Mesendoderm (in vitro differentiated cells): Measurements from ENCODE around the gene CPM.

Experiments
- DNase-seq: peaks from one replicate; pipeline ENCODE4 v3.0.0; 2013
- H2AK5ac ChIP-seq: 2 replicates; pipeline ENCODE4 v1.6.1; 2013; ENCODE audit warnings: low read length, inconsistent platforms
- H2BK120ac ChIP-seq: 2 replicates; pipeline ENCODE4 v1.6.1; 2013; ENCODE audit warnings: low read depth, mild to moderate bottlenecking, low read length, moderate library complexity, mixed read lengths
- H2BK15ac ChIP-seq: replicated peaks from 2 replicates; pipeline ENCODE4 v1.6.1; 2013; ENCODE audit warnings: low read depth, mild to moderate bottlenecking, moderate library complexity
- H2BK5ac ChIP-seq: 2 replicates; pipeline ENCODE4 v1.6.1; 2013; ENCODE audit warnings: low read length, inconsistent platforms
- H3K18ac ChIP-seq: 2 replicates; pipeline ENCODE4 v1.6.1; 2013; ENCODE audit warnings: mild to moderate bottlenecking, low read length, mixed read lengths
- H3K23ac ChIP-seq: one replicate; pipeline ENCODE4 v1.6.1; 2013; ENCODE audit warnings: low read length
- H3K27ac ChIP-seq: 2 replicates; pipeline ENCODE4 v1.5.1; 2013; ENCODE audit warnings: low read depth, mild to moderate bottlenecking, inconsistent platforms, low read length, moderate library complexity
- H3K27me3 ChIP-seq: 2 replicates; pipeline ENCODE4 v1.6.1; 2013; ENCODE audit warnings: low read length, control low read depth, mild to moderate bottlenecking, inconsistent platforms; ENCODE audit not compliant: insufficient read depth, poor library complexity
- H3K36me3 ChIP-seq: 2 replicates; pipeline ENCODE4 v1.6.1; 2013; ENCODE audit warnings: low read length, inconsistent platforms; ENCODE audit not compliant: control insufficient read depth, insufficient read depth
- H3K4ac ChIP-seq: one replicate; pipeline ENCODE4 v1.6.1; 2013; ENCODE audit warnings: low read depth, mild to moderate bottlenecking, low read length, moderate library complexity
- H3K4me1 ChIP-seq: 2 replicates; pipeline ENCODE4 v1.6.1; 2013; ENCODE audit warnings: low read depth, low read length, inconsistent platforms; ENCODE audit not compliant: control insufficient read depth
- H3K4me2 ChIP-seq: 2 replicates; pipeline ENCODE4 v1.6.1; 2013; ENCODE audit warnings: low read length
- H3K4me3 ChIP-seq: 2 replicates; pipeline ENCODE4 v1.5.1; 2013; ENCODE audit warnings: mild to moderate bottlenecking, low read length
- H3K56ac ChIP-seq: one replicate; pipeline ENCODE4 v1.6.1; 2013; ENCODE audit warnings: low read length
- H3K79me1 ChIP-seq: 2 replicates; pipeline ENCODE4 v1.6.1; 2013; ENCODE audit warnings: low read length, inconsistent platforms
- H3K79me2 ChIP-seq: 2 replicates; pipeline ENCODE4 v1.6.1; 2013; ENCODE audit warnings: mild to moderate bottlenecking, low read length; ENCODE audit not compliant: control insufficient read depth, insufficient read depth
- H3K9ac ChIP-seq: 2 replicates; pipeline ENCODE4 v1.6.1; 2013; ENCODE audit warnings: low read length, inconsistent platforms
- H4K5ac ChIP-seq: one replicate; pipeline ENCODE4 v1.6.1; 2013; ENCODE audit warnings: low read length
- H4K8ac ChIP-seq: one replicate; pipeline ENCODE4 v1.6.1; 2013; ENCODE audit warnings: low read depth, mild to moderate bottlenecking, control low read depth, low read length, moderate library complexity
- WGBS: extraction: QIAGEN DNeasy Blood & Tissue Kit; methylation state at CpG from one replicate; pipeline ENCODE4 v1.1.7; 2013; ENCODE audit warnings: low lambda C conversion rate, missing lambda C conversion rate; ENCODE audit not compliant: insufficient coverage; ENCODE audit errors: extremely low coverage; 5-methylcytosine and 5-hydroxymethylcytosine counted together

Gene CPM

GRCh38 chr12:68851592-68852306 is 81.2 kb downstream of the CPM start:
- H3K18ac ChIP-seq = no peak overlapping the region
- WGBS = no CpG with 5 or more reads among the region's 2 CpGs
- no peak overlapping the region for H2BK5ac ChIP-seq

GRCh38 chr12:68850390-68850789 is 82.6 kb downstream of the CPM start:
- no peak overlapping the region for H2BK120ac ChIP-seq
- H3K56ac ChIP-seq = no peak overlapping the region
- H3K79me2 ChIP-seq = no peaks in the 10 kb centered on the region
- H3K4me3 ChIP-seq = no peak overlapping the region
- no peak overlapping the region for H4K8ac ChIP-seq
- no peak overlapping the region for H3K4me2 ChIP-seq
- H3K4ac ChIP-seq = no peak overlapping the region
- H3K36me3 ChIP-seq = no peaks in the 10 kb centered on the region
- H3K27ac ChIP-seq = no peak overlapping the region
- no peak overlapping the region for H3K23ac ChIP-seq
- H3K79me1 ChIP-seq = no peaks in the 10 kb centered on the region
- no peak for DNase-seq
- no peaks in the 10 kb centered on the region for H3K27me3 ChIP-seq
- no peak overlapping the region for H2BK5ac ChIP-seq
- no peak overlapping the region for H2BK15ac ChIP-seq
- no peak overlapping the region for H2AK5ac ChIP-seq
- no CpG with 5 or more reads among the region's 4 CpGs for WGBS
- H3K4me1 ChIP-seq = no peaks in the 10 kb centered on the region
- H3K18ac ChIP-seq = no peak overlapping the region
- no peak overlapping the region for H3K9ac ChIP-seq
- no peak overlapping the region for H4K5ac ChIP-seq

More at GRCh38 chr12:68851592-68852306, 81.2 kb downstream of the CPM start:
- no peak overlapping the region for H4K8ac ChIP-seq
- H4K5ac ChIP-seq = no peak overlapping the region
- H3K4me1 ChIP-seq = no peaks in the 10 kb centered on the region
- no peak overlapping the region for H3K56ac ChIP-seq
- H3K4me3 ChIP-seq = no peak overlapping the region
- H2BK15ac ChIP-seq = no peak overlapping the region
- H3K36me3 ChIP-seq = no peaks in the 10 kb centered on the region
- H3K4me2 ChIP-seq = no peak overlapping the region
- H3K79me1 ChIP-seq = no peaks in the 10 kb centered on the region
- no peak overlapping the region for H3K9ac ChIP-seq
- no peak overlapping the region for H3K27ac ChIP-seq
- H3K79me2 ChIP-seq = no peaks in the 10 kb centered on the region
- no peaks in the 10 kb centered on the region for H3K27me3 ChIP-seq
- no peak for DNase-seq
- H2BK120ac ChIP-seq = no peak overlapping the region
- no peak overlapping the region for H3K23ac ChIP-seq
- H3K4ac ChIP-seq = no peak overlapping the region
- no peak overlapping the region for H2AK5ac ChIP-seq

- H3K27me3 ChIP-seq = no peaks in the 10 kb centered on the region
- DNase-seq = no peak
Observed at GRCh38 chr12:68846811-68847210, 86.2 kb downstream of the CPM start.

GRCh38 chr12:68844788-68845695 is 87.9 kb downstream of the CPM start:
- Histone ChIP-seq H3K27me3 (no peaks in the 10 kb centered on the region), H3K18ac (no peak overlapping the region), H3K9ac (no peak overlapping the region), H3K56ac (no peak overlapping the region), H2AK5ac (no peak overlapping the region), H2BK120ac (no peak overlapping the region), H3K36me3 (peaks cover 1% of the 10 kb centered on the region), H3K23ac (no peak overlapping the region), H3K79me1 (no peaks in the 10 kb centered on the region), H3K27ac (no peak overlapping the region), H3K4me2 (no peak overlapping the region), H3K79me2 (no peaks in the 10 kb centered on the region), H3K4me1 (no peaks in the 10 kb centered on the region), H2BK15ac (no peak overlapping the region), H4K8ac (no peak overlapping the region), H4K5ac (no peak overlapping the region), H3K4ac (no peak overlapping the region), H2BK5ac (no peak overlapping the region), H3K4me3 (no peak overlapping the region)
- no peak for DNase-seq
- WGBS = 100% methylated on average over 1 of the region's 14 CpGs

More at GRCh38 chr12:68846811-68847210, 86.2 kb downstream of the CPM start:
- Histone ChIP-seq H3K4me3 (no peak overlapping the region), H3K56ac (no peak overlapping the region), H2BK15ac (no peak overlapping the region), H3K23ac (no peak overlapping the region), H3K36me3 (peaks cover under 1% of the 10 kb centered on the region), H3K79me2 (no peaks in the 10 kb centered on the region), H3K18ac (no peak overlapping the region), H2AK5ac (no peak overlapping the region), H3K4me1 (no peaks in the 10 kb centered on the region), H3K79me1 (no peaks in the 10 kb centered on the region), H3K9ac (no peak overlapping the region), H2BK5ac (no peak overlapping the region), H3K4ac (no peak overlapping the region), H4K8ac (no peak overlapping the region), H3K4me2 (no peak overlapping the region), H4K5ac (no peak overlapping the region), H3K27ac (no peak overlapping the region), H2BK120ac (no peak overlapping the region)
- WGBS = no CpG with 5 or more reads among the region's 3 CpGs

GRCh38 chr12:68844318-68844745 is 88.6 kb downstream of the CPM start:
- Histone ChIP-seq H4K8ac (no peak overlapping the region), H3K4ac (no peak overlapping the region), H3K18ac (no peak overlapping the region), H2BK5ac (no peak overlapping the region), H2AK5ac (no peak overlapping the region), H3K36me3 (peaks cover 3% of the 10 kb centered on the region), H3K27me3 (no peaks in the 10 kb centered on the region), H4K5ac (no peak overlapping the region), H3K4me1 (no peaks in the 10 kb centered on the region), H2BK120ac (no peak overlapping the region), H3K56ac (no peak overlapping the region), H3K27ac (no peak overlapping the region), H3K9ac (no peak overlapping the region), H3K79me1 (no peaks in the 10 kb centered on the region), H3K23ac (no peak overlapping the region), H3K4me3 (no peak overlapping the region), H2BK15ac (no peak overlapping the region), H3K4me2 (no peak overlapping the region), H3K79me2 (no peaks in the 10 kb centered on the region)
- WGBS = no CpG with 5 or more reads among the region's 4 CpGs
- DNase-seq = no peak
